Upper lobe of right lung (tissue), 1 donor: ENCODE data around the gene LCMT1. TPM values are rescaled to one million over a fixed set of nuclear protein-coding genes. Genes with fewer than 3 reads are reported as not detected.
"Not testable (repeated sequence)": the region's sequence is repeated elsewhere in the genome, so short reads cannot be mapped to it uniquely, and the experiment has no call there.

Source experiments
- ATAC-seq: fragments of 200-7000 bp; cut with Tn5 transposase; one replicate; pipeline ENCODE4 v1.9.1; 2020; ENCODE audit warnings: mild to moderate bottlenecking, moderate library complexity
- DNase-seq: peaks from one replicate; pipeline ENCODE4 v3.0.0-alpha.2; 2020
- H3K27ac ChIP-seq: fragments of 200-600 bp; one replicate; pipeline ENCODE4 v1.8.0; 2022
- H3K27me3 ChIP-seq: fragments of 200-600 bp; one replicate; pipeline ENCODE4 v1.8.0; 2022; ENCODE audit warnings: mild to moderate bottlenecking
- H3K36me3 ChIP-seq: fragments of 200-600 bp; one replicate; pipeline ENCODE4 v1.8.0; 2022
- H3K4me1 ChIP-seq: fragments of 200-600 bp; one replicate; pipeline ENCODE4 v1.8.0; 2022
- H3K4me3 ChIP-seq: fragments of 200-600 bp; one replicate; pipeline ENCODE4 v1.8.0; 2022; ENCODE audit warnings: mild to moderate bottlenecking
- H3K9me3 ChIP-seq: fragments of 200-600 bp; one replicate; pipeline ENCODE4 v1.8.0; 2022
- CTCF ChIP-seq: fragments of 200-600 bp; IDR thresholded peaks from one replicate; pipeline ENCODE4 v1.8.0; 2022; ENCODE audit warnings: antibody characterized with exemption
- intact Hi-C: fragments of 100-400 bp; cut with DNase I; formaldehyde crosslinking; loops from one replicate; pipeline ENCODE4 v1.11.0; 2022
- total RNA-seq: library from RNA; stranded (reverse); fragmentation: NEBNext Ultra II Directional; extraction: Animal tissue kit (Norgen Biotek cat#: 25700); gene quantifications from one replicate; pipeline ENCODE4 v1.2.1, GENCODE V29; 2021
- donor health status: DM: no; HTN: yes; CAD: no; lungs with severe emphysema.

The LCMT1 gene
- total RNA-seq, 1 donor from 2014 or later, result 31.7 TPM

DNA sequence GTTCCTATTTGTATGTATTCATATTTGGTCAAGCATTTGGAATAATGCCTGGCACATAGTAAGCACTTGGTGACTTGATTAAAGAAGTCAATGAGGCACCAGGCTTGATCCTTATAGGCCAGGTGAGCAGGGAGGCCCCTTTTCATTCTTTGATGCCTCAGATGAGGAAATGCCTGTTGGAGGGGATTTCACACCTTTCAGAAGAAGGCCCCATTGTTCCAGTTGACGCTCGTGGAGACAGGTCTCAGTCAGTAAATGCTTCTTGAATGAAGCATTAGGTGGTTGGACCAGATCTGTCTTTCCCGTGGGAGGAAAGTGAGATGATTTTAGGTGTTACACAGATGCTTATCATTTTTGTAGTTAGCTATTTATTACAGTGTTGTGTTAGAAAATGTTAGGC, 13.0 kb downstream of the LCMT1 start:
- H3K27ac ChIP-seq, result no peak overlapping the region
- no peak for ATAC-seq
- no peaks in the 10 kb centered on the region for H3K27me3 ChIP-seq
- intact Hi-C loops, result no loop called here
- H3K36me3 ChIP-seq, result peaks cover 19% of the 10 kb centered on the region
- DNase-seq, result no peak
- TF ChIP-seq CTCF, result no peak
- H3K4me3 ChIP-seq, result no peak overlapping the region
- peaks cover 3% of the 10 kb centered on the region for H3K4me1 ChIP-seq
- no peaks in the 10 kb centered on the region for H3K9me3 ChIP-seq

GRCh38 chr16:25126086-25126666, 14.6 kb downstream of the LCMT1 start:
- H3K4me3 ChIP-seq, DNase-seq, H3K4me1 ChIP-seq, H3K9me3 ChIP-seq, intact Hi-C loops, H3K27ac ChIP-seq, H3K27me3 ChIP-seq: not testable (repeated sequence)
- ATAC-seq, result peak; percentile 65
- H3K36me3 ChIP-seq, result peaks cover 33% of the 10 kb centered on the region

DNA sequence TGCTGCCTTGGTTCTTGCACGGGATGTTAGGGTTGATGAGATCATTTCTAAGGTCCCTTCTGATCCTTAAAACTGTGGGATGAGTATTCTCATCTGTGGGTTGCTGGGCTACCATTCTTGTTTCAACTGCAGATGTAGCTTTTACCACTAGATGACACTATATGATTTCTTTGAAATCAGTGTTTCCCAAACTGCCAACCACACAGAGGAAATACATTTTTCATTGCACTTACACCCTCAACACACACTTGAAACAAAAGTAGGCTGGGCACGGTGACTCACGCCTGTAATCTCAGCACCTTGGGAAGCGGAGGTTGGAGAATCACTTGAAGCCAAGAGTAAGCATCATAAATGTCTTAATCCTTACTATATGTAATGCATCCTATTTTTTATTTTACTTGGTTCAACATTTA, 15.3 kb downstream of the LCMT1 start:
- H3K36me3 ChIP-seq, result peaks cover 38% of the 10 kb centered on the region
- peak; percentile 89 for ATAC-seq
- DNase-seq, result no peak
- H3K27me3 ChIP-seq, result no peaks in the 10 kb centered on the region
- no peak overlapping the region for H3K4me3 ChIP-seq
- TF ChIP-seq CTCF, result peak; percentile 50
- intact Hi-C loops, result no loop called here
- H3K27ac ChIP-seq, result no peak overlapping the region
- H3K9me3 ChIP-seq, result no peaks in the 10 kb centered on the region
- H3K4me1 ChIP-seq, result peaks cover 3% of the 10 kb centered on the region

DNA sequence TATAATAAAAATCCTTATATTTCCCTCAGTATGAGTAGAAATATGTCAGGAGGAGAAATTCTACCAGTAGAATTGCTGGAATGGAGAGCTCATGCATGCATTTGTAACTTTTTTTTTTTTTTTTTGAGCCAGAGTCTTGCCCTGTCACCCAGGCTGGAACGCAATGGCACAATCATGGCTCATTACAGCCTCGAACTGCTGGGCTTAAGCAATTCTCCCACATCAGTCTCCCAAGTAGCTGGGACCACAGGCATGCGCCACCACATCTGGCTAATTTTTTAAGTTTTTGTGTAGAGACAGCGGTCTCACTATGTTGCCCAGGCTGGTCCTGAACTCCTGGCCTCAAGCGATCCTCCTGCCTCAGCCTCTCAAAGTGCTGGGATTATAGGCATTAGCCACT, 21.2 kb downstream of the LCMT1 start:
- peaks cover 71% of the 10 kb centered on the region for H3K36me3 ChIP-seq
- H3K27ac ChIP-seq, H3K9me3 ChIP-seq, H3K27me3 ChIP-seq, DNase-seq, ATAC-seq, H3K4me1 ChIP-seq, intact Hi-C loops, H3K4me3 ChIP-seq: not testable (repeated sequence)

DNA sequence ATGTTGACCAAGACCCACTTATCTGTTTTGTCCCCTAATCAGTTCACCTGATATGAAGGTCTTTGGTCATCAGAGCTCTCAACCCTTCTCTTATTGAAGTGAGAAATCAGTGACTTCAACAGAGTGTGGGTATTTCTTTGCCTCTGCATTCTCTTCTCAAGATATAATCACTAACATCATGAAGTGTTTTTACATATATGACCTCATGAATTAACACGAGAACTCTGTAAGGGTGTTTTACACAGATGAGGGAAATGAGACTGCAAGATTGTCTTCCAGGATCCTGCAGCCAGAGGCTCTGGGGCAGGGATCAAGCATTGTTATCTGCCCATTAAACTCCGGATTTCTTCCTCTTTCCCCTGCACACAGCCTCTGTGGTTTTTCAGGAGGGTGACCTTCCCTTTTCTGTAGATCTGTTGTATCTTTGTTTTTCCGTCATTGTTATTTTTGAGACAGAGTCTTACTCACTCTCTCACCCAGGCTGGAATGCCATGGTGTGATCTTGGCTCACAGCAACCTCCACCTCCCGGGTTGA, 22.7 kb downstream of the LCMT1 start:
- no peaks in the 10 kb centered on the region for H3K9me3 ChIP-seq
- no peaks in the 10 kb centered on the region for H3K4me1 ChIP-seq
- H3K4me3 ChIP-seq, result no peak overlapping the region
- H3K27me3 ChIP-seq, result no peaks in the 10 kb centered on the region
- H3K36me3 ChIP-seq, result peaks cover 68% of the 10 kb centered on the region
- no peak for TF ChIP-seq CTCF
- peak; percentile 75 for ATAC-seq
- no peak for DNase-seq
- no peak overlapping the region for H3K27ac ChIP-seq
- intact Hi-C loops, result no loop called here

GRCh38 chr16:25135254-25135878, 23.8 kb downstream of the LCMT1 start:
- TF ChIP-seq CTCF, result no peak
- ATAC-seq, result no peak
- H3K4me1 ChIP-seq, result no peaks in the 10 kb centered on the region
- H3K4me3 ChIP-seq, result no peak overlapping the region
- DNase-seq, result no peak
- H3K27ac ChIP-seq, result no peak overlapping the region
- H3K27me3 ChIP-seq, result no peaks in the 10 kb centered on the region
- no peaks in the 10 kb centered on the region for H3K9me3 ChIP-seq
- peaks cover 71% of the 10 kb centered on the region for H3K36me3 ChIP-seq
- intact Hi-C loops, result no loop called here
